ENCODE measurements around the gene B3GNT7.

GRCh38 chr2:231370749-231371429, 24.6 kb upstream of the B3GNT7 start:
- TF ChIP-seq POLR2A (IDR thresholded peaks at IDR 0.05) (no peak), CTCF (IDR thresholded peaks at IDR 0.05) (no peak)

Measured in body of pancreas (tissue), 4 donors.